HCT116 (cell line): ENCODE results near the gene STRAP.

Source experiments
- ATF3 ChIP-seq: IDR thresholded peaks from 2 replicates; pipeline ENCODE4 v1.6.1; 2012
- CEBPB ChIP-seq: IDR thresholded peaks from 2 replicates; pipeline ENCODE4 v1.6.1; 2012; ENCODE audit warnings: low read depth
- CTCF ChIP-seq, 3 experiments: fragments of 200-600 bp in 1 of 3; sonication (generic) in 1 of 3; IDR thresholded peaks in 2 of 3; conservative IDR thresholded peaks in 1 of 3; 2 replicates each; pipeline ENCODE4 v1.5.1; 2012 to 2017; ENCODE audit warnings: low read depth in 2 of 3, low read length in 2 of 3, antibody characterized with exemption in 1 of 3, borderline replicate concordance in 1 of 3, control low read depth in 1 of 3, mild to moderate bottlenecking in 1 of 3, mixed read lengths in 1 of 3, mixed run types in 1 of 3, moderate library complexity in 1 of 3; ENCODE audit not compliant: insufficient read depth in 1 of 3
- EZH2 ChIP-seq: fragments of 200-600 bp; sonication (generic); IDR thresholded peaks from 2 replicates; pipeline ENCODE4 v1.6.1; 2017; ENCODE audit warnings: antibody characterized with exemption, mixed run types
- JUND ChIP-seq: IDR thresholded peaks from 2 replicates; pipeline ENCODE4 v1.6.1; 2012
- POLR2A ChIP-seq: IDR thresholded peaks from 2 replicates; pipeline ENCODE4 v1.7.0; 2011; ENCODE audit warnings: borderline replicate concordance; ENCODE audit not compliant: insufficient read depth, insufficient read length; ENCODE audit errors: extremely low read depth
- POLR2AphosphoS5 ChIP-seq: IDR thresholded peaks from 2 replicates; pipeline ENCODE4 v1.6.1; 2011; ENCODE audit warnings: mild to moderate bottlenecking, low read depth, low read length, moderate library complexity
- SRF ChIP-seq: IDR thresholded peaks from 2 replicates; pipeline ENCODE4 v1.6.1; 2012; ENCODE audit warnings: low read depth
- YY1 ChIP-seq: IDR thresholded peaks from 2 replicates; pipeline ENCODE4 v1.6.1; 2011; ENCODE audit warnings: low read length, low read depth, moderate library complexity, mild to moderate bottlenecking; ENCODE audit not compliant: insufficient replicate concordance; ENCODE audit errors: extremely low read depth
- ZNF274 ChIP-seq: fragments of 200-500 bp; sonication (Bioruptor generic); IDR thresholded peaks from 2 replicates; pipeline ENCODE4 v1.6.1; 2014; ENCODE audit warnings: mild to moderate bottlenecking, low read depth, low read length, inconsistent platforms
- TF ChIP-seq, protein P1 (sequence below): IDR thresholded peaks from 2 replicates; pipeline ENCODE4 v1.6.1; 2012; ENCODE audit warnings: low read depth

DNA sequence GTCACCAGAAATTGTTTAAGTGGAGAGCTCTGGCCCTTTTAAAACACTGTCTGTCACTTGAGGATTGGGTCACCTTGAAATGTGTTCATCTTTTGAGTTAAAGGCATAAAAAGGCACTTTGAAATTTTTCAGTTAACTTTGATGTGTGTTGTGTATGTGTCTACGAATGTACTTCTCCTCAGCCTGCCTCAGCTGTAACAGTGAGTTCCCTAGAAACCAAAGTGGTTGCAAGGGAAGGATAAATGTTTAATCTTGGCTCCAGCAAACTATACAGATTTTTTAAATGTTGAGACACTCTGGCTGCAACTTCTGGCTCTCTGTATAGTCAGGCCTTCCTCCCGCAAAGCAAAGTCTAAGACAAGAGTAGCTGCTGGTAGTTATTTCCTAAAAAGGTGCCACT is 37.2 kb downstream of the STRAP start:
- TF ChIP-seq CTCF (IDR thresholded peaks at IDR 0.05 in 2 of 3, conservative IDR thresholded peaks at IDR 0.05 in 1 of 3; ENCODE audit: borderline replicate concordance in 1 of 3, insufficient read depth in 1 of 3, low read depth in 2 of 3, low read length in 2 of 3): no peak
- TF ChIP-seq SRF: no peak
- TF ChIP-seq EZH2: no peak
- no peak for TF ChIP-seq CEBPB
- TF ChIP-seq, protein P1, sequence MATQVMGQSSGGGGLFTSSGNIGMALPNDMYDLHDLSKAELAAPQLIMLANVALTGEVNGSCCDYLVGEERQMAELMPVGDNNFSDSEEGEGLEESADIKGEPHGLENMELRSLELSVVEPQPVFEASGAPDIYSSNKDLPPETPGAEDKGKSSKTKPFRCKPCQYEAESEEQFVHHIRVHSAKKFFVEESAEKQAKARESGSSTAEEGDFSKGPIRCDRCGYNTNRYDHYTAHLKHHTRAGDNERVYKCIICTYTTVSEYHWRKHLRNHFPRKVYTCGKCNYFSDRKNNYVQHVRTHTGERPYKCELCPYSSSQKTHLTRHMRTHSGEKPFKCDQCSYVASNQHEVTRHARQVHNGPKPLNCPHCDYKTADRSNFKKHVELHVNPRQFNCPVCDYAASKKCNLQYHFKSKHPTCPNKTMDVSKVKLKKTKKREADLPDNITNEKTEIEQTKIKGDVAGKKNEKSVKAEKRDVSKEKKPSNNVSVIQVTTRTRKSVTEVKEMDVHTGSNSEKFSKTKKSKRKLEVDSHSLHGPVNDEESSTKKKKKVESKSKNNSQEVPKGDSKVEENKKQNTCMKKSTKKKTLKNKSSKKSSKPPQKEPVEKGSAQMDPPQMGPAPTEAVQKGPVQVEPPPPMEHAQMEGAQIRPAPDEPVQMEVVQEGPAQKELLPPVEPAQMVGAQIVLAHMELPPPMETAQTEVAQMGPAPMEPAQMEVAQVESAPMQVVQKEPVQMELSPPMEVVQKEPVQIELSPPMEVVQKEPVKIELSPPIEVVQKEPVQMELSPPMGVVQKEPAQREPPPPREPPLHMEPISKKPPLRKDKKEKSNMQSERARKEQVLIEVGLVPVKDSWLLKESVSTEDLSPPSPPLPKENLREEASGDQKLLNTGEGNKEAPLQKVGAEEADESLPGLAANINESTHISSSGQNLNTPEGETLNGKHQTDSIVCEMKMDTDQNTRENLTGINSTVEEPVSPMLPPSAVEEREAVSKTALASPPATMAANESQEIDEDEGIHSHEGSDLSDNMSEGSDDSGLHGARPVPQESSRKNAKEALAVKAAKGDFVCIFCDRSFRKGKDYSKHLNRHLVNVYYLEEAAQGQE: no peak
- TF ChIP-seq JUND: no peak
- TF ChIP-seq ZNF274: no peak
- no peak for TF ChIP-seq POLR2A
- TF ChIP-seq POLR2AphosphoS5: no peak
- no peak for TF ChIP-seq ATF3
- no peak for TF ChIP-seq YY1
